ENCODE measurements around the gene HAS3.
"Not testable (repeated sequence)": the region's sequence is repeated elsewhere in the genome, so short reads cannot be mapped to it uniquely, and the experiment has no call there.

The HAS3 gene

GRCh38 chr16:69131167-69131838, 25.9 kb downstream of the HAS3 start:
- Histone ChIP-seq H3K36me3 (ENCODE audit: control insufficient read depth, insufficient read depth, low read length) (peaks cover 25% of the 10 kb centered on the region), H3K27ac (ENCODE audit: low read depth, low read length) (peak overlapping the region; percentile 99), H3K27me3 (ENCODE audit: control insufficient read depth, insufficient read depth, low read length) (no peaks in the 10 kb centered on the region), H3K4me3 (ENCODE audit: low read depth, low read length) (peak overlapping the region; percentile 82), H3K9me3 (ENCODE audit: control insufficient read depth, insufficient read depth, low read length) (no peaks in the 10 kb centered on the region), H3K9ac (ENCODE audit: low read depth, low read length) (peak overlapping the region; percentile 98), H3K4me1 (ENCODE audit: control insufficient read depth, insufficient read depth, low read length) (peaks cover 20% of the 10 kb centered on the region)

GRCh38 chr16:69131839-69132423, 26.5 kb downstream of the HAS3 start:
- Histone ChIP-seq H3K27me3 (ENCODE audit: control insufficient read depth, insufficient read depth, low read length) (no peaks in the 10 kb centered on the region), H3K27ac (ENCODE audit: low read depth, low read length) (peak overlapping the region; percentile 99), H3K4me1 (ENCODE audit: control insufficient read depth, insufficient read depth, low read length) (peaks cover 20% of the 10 kb centered on the region), H3K36me3 (ENCODE audit: control insufficient read depth, insufficient read depth, low read length) (peaks cover 26% of the 10 kb centered on the region), H3K4me3 (ENCODE audit: low read depth, low read length) (peak overlapping the region; percentile 96), H3K9me3 (ENCODE audit: control insufficient read depth, insufficient read depth, low read length) (no peaks in the 10 kb centered on the region), H3K9ac (ENCODE audit: low read depth, low read length) (peak overlapping the region; percentile 98)

GRCh38 chr16:69132424-69133252, 27.2 kb downstream of the HAS3 start, which contains the start of the genes CHTF8 and UTP4:
Gene CHTF8, minus strand, starts transcription at chr16:69132588. Its CDS starts 11,130 bp downstream, at chr16:69121458.
Gene UTP4, plus strand, starts transcription at chr16:69132649. Its CDS starts 811 bp downstream, at chr16:69133460.
- peak within 1 kb of the TSS; percentile 96 for H3K4me3 ChIP-seq (ENCODE audit: low read depth, low read length)
- H3K9me3 ChIP-seq (ENCODE audit: control insufficient read depth, insufficient read depth, low read length), result no peaks in the 10 kb centered on the region
- H3K27ac ChIP-seq (ENCODE audit: low read depth, low read length), result peak within 1 kb of the TSS; percentile 99
- peaks cover 33% of the 10 kb centered on the region for H3K36me3 ChIP-seq (ENCODE audit: control insufficient read depth, insufficient read depth, low read length)
- H3K9ac ChIP-seq (ENCODE audit: low read depth, low read length), result peak within 1 kb of the TSS; percentile 98
- peaks cover 20% of the 10 kb centered on the region for H3K4me1 ChIP-seq (ENCODE audit: control insufficient read depth, insufficient read depth, low read length)
- H3K27me3 ChIP-seq (ENCODE audit: control insufficient read depth, insufficient read depth, low read length), result no peaks in the 10 kb centered on the region

GRCh38 chr16:69133373-69133954, 28.0 kb downstream of the HAS3 start:
- Histone ChIP-seq H3K4me1 (ENCODE audit: control insufficient read depth, insufficient read depth, low read length) (peaks cover 20% of the 10 kb centered on the region), H3K4me3 (ENCODE audit: low read depth, low read length) (peak overlapping the region; percentile 96), H3K27me3 (ENCODE audit: control insufficient read depth, insufficient read depth, low read length) (no peaks in the 10 kb centered on the region), H3K36me3 (ENCODE audit: control insufficient read depth, insufficient read depth, low read length) (peaks cover 42% of the 10 kb centered on the region), H3K27ac (ENCODE audit: low read depth, low read length) (no peak overlapping the region), H3K9me3 (ENCODE audit: control insufficient read depth, insufficient read depth, low read length) (no peaks in the 10 kb centered on the region), H3K9ac (ENCODE audit: low read depth, low read length) (no peak overlapping the region)

GRCh38 chr16:69138608-69139007, 33.2 kb downstream of the HAS3 start:
- no peak overlapping the region for H3K27ac ChIP-seq (ENCODE audit: low read depth, low read length)
- no peaks in the 10 kb centered on the region for H3K9me3 ChIP-seq (ENCODE audit: control insufficient read depth, insufficient read depth, low read length)
- H3K36me3 ChIP-seq (ENCODE audit: control insufficient read depth, insufficient read depth, low read length), result peaks cover 92% of the 10 kb centered on the region
- H3K27me3 ChIP-seq (ENCODE audit: control insufficient read depth, insufficient read depth, low read length), result no peaks in the 10 kb centered on the region
- H3K9ac ChIP-seq (ENCODE audit: low read depth, low read length), result no peak overlapping the region
- no peak overlapping the region for H3K4me3 ChIP-seq (ENCODE audit: low read depth, low read length)
- H3K4me1 ChIP-seq (ENCODE audit: control insufficient read depth, insufficient read depth, low read length), result peaks cover 6% of the 10 kb centered on the region; the same call in 1 of the 2 replicates

- not testable (repeated sequence) for H3K4me1 ChIP-seq (ENCODE audit: control insufficient read depth, insufficient read depth, low read length); H3K27me3 ChIP-seq (ENCODE audit: control insufficient read depth, insufficient read depth, low read length); H3K9ac ChIP-seq (ENCODE audit: low read depth, low read length); H3K27ac ChIP-seq (ENCODE audit: low read depth, low read length); H3K4me3 ChIP-seq (ENCODE audit: low read depth, low read length); H3K9me3 ChIP-seq (ENCODE audit: control insufficient read depth, insufficient read depth, low read length)
- H3K36me3 ChIP-seq (ENCODE audit: control insufficient read depth, insufficient read depth, low read length), result peaks cover 91% of the 10 kb centered on the region
Observed at GRCh38 chr16:69139464-69139863, 34.0 kb downstream of the HAS3 start.

- H3K36me3 ChIP-seq (ENCODE audit: control insufficient read depth, insufficient read depth, low read length), result peaks cover 97% of the 10 kb centered on the region
- no peak overlapping the region for H3K4me3 ChIP-seq (ENCODE audit: low read depth, low read length)
- no peak overlapping the region for H3K27ac ChIP-seq (ENCODE audit: low read depth, low read length)
- no peaks in the 10 kb centered on the region for H3K27me3 ChIP-seq (ENCODE audit: control insufficient read depth, insufficient read depth, low read length)
- H3K9me3 ChIP-seq (ENCODE audit: control insufficient read depth, insufficient read depth, low read length), result no peaks in the 10 kb centered on the region
- H3K9ac ChIP-seq (ENCODE audit: low read depth, low read length), result no peak overlapping the region
- no peaks in the 10 kb centered on the region for H3K4me1 ChIP-seq (ENCODE audit: control insufficient read depth, insufficient read depth, low read length)
Observed at GRCh38 chr16:69141014-69141413, 35.6 kb downstream of the HAS3 start.

- no peaks in the 10 kb centered on the region for H3K9me3 ChIP-seq (ENCODE audit: control insufficient read depth, insufficient read depth, low read length)
- no peaks in the 10 kb centered on the region for H3K27me3 ChIP-seq (ENCODE audit: control insufficient read depth, insufficient read depth, low read length)
- H3K4me1 ChIP-seq (ENCODE audit: control insufficient read depth, insufficient read depth, low read length), result no peaks in the 10 kb centered on the region
- no peak overlapping the region for H3K4me3 ChIP-seq (ENCODE audit: low read depth, low read length)
- H3K36me3 ChIP-seq (ENCODE audit: control insufficient read depth, insufficient read depth, low read length), result peaks cover 92% of the 10 kb centered on the region
- no peak overlapping the region for H3K9ac ChIP-seq (ENCODE audit: low read depth, low read length)
- H3K27ac ChIP-seq (ENCODE audit: low read depth, low read length), result no peak overlapping the region
Observed at GRCh38 chr16:69141936-69142335, 36.5 kb downstream of the HAS3 start.

GRCh38 chr16:69143116-69143515, 37.7 kb downstream of the HAS3 start:
- Histone ChIP-seq H3K27ac (ENCODE audit: low read depth, low read length) (no peak overlapping the region), H3K9me3 (ENCODE audit: control insufficient read depth, insufficient read depth, low read length) (no peaks in the 10 kb centered on the region), H3K4me1 (ENCODE audit: control insufficient read depth, insufficient read depth, low read length) (no peaks in the 10 kb centered on the region), H3K36me3 (ENCODE audit: control insufficient read depth, insufficient read depth, low read length) (peaks cover 85% of the 10 kb centered on the region), H3K27me3 (ENCODE audit: control insufficient read depth, insufficient read depth, low read length) (no peaks in the 10 kb centered on the region), H3K9ac (ENCODE audit: low read depth, low read length) (no peak overlapping the region), H3K4me3 (ENCODE audit: low read depth, low read length) (no peak overlapping the region)

- no peak overlapping the region for H3K27ac ChIP-seq (ENCODE audit: low read depth, low read length)
- H3K36me3 ChIP-seq (ENCODE audit: control insufficient read depth, insufficient read depth, low read length), result peaks cover 82% of the 10 kb centered on the region
- no peaks in the 10 kb centered on the region for H3K4me1 ChIP-seq (ENCODE audit: control insufficient read depth, insufficient read depth, low read length)
- no peaks in the 10 kb centered on the region for H3K9me3 ChIP-seq (ENCODE audit: control insufficient read depth, insufficient read depth, low read length)
- no peak overlapping the region for H3K4me3 ChIP-seq (ENCODE audit: low read depth, low read length)
- H3K27me3 ChIP-seq (ENCODE audit: control insufficient read depth, insufficient read depth, low read length), result no peaks in the 10 kb centered on the region
- no peak overlapping the region for H3K9ac ChIP-seq (ENCODE audit: low read depth, low read length)
Observed at GRCh38 chr16:69145658-69146057, 40.2 kb downstream of the HAS3 start.

All from HUES48 (cell line).